GM19324 (cell line): Measurements from ENCODE around the gene BIVM.

Source experiments
- ATAC-seq: cut with Tn5 transposase; IDR thresholded peaks from one replicate; pipeline ENCODE4 v1.9.1; 2021; ENCODE audit warnings: mild to moderate bottlenecking, moderate library complexity; ENCODE audit not compliant: unreplicated experiment, low FRiP score

BIVM gene

GRCh38 chr13:102838273-102838672, 39.4 kb downstream of the BIVM start:
- no peak for ATAC-seq

GRCh38 chr13:102838982-102839381, 40.1 kb downstream of the BIVM start:
- ATAC-seq, result no peak

- ATAC-seq, result no peak
Measured at GRCh38 chr13:102839462-102839861, 40.5 kb downstream of the BIVM start.

GRCh38 chr13:102845289-102845629, 46.3 kb downstream of the BIVM start:
- peak; percentile 28 for ATAC-seq

GRCh38 chr13:102845630-102846260, 46.8 kb downstream of the BIVM start, which contains the start of gene ERCC5:
Gene ERCC5 (plus strand): TSS chr13:102846032. CDS start chr13:102846267, 235 bp downstream.
- ATAC-seq, result peak; percentile 90

- peak; percentile 38 for ATAC-seq
Measured at GRCh38 chr13:102846261-102847015, 47.5 kb downstream of the BIVM start.

- no peak for ATAC-seq
Measured at GRCh38 chr13:102847272-102848234, 48.6 kb downstream of the BIVM start.

GRCh38 chr13:102848956-102849355, 50.0 kb downstream of the BIVM start:
- ATAC-seq, result no peak

GRCh38 chr13:102852556-102852955, 53.6 kb downstream of the BIVM start:
- ATAC-seq, result no peak

- no peak for ATAC-seq
Measured at GRCh38 chr13:102854675-102855074, 55.8 kb downstream of the BIVM start.

GRCh38 chr13:102856557-102856956, 57.6 kb downstream of the BIVM start:
- ATAC-seq, result no peak

GRCh38 chr13:102862624-102863210, 63.8 kb downstream of the BIVM start:
- no peak for ATAC-seq

- ATAC-seq, result no peak
Measured at GRCh38 chr13:102863590-102863989, 64.7 kb downstream of the BIVM start.

- no peak for ATAC-seq
Measured at GRCh38 chr13:102868366-102868936, 69.5 kb downstream of the BIVM start.

GRCh38 chr13:102869948-102870676, 71.2 kb downstream of the BIVM start:
- ATAC-seq, result peak; percentile 13

GRCh38 chr13:102870677-102871415, 71.9 kb downstream of the BIVM start:
- peak; percentile 70 for ATAC-seq

- ATAC-seq, result no peak
Measured at GRCh38 chr13:102872131-102872530, 73.2 kb downstream of the BIVM start.

GRCh38 chr13:102872531-102872930, 73.6 kb downstream of the BIVM start:
- no peak for ATAC-seq

GRCh38 chr13:102873653-102874052, 74.7 kb downstream of the BIVM start:
- no peak for ATAC-seq
